ENCODE data around the gene LCE1D.

The LCE1D gene

GRCh38 chr1:152774875-152775274, 21.6 kb upstream of the LCE1D start, which contains the start of gene LCE1F:
LCE1F (plus strand) TSS chr1:152775140; CDS start chr1:152776372, 1,232 bp downstream.
- no peak within 1 kb of the TSS for H4K91ac ChIP-seq (ENCODE audit: low read depth, low read length)
- H2AK5ac ChIP-seq (ENCODE audit: low read length) = no peak within 1 kb of the TSS
- no peaks in the 10 kb centered on the region for H3K79me1 ChIP-seq (ENCODE audit: low read length)
- peaks cover 13% of the 10 kb centered on the region for H3K9me3 ChIP-seq (ENCODE audit: insufficient read depth, low read depth, low read length)
- H4K12ac ChIP-seq (ENCODE audit: low read depth, low read length) = no peak within 1 kb of the TSS
- H3K4me3 ChIP-seq (ENCODE audit: low read depth, low read length) = no peak within 1 kb of the TSS
- no peaks in the 10 kb centered on the region for H3K4me1 ChIP-seq (ENCODE audit: control insufficient read depth in 1 of 2, insufficient read depth in 2 of 2, low read length in 2 of 2)
- H3K18ac ChIP-seq (ENCODE audit: low read length) = no peak within 1 kb of the TSS
- H3K14ac ChIP-seq (ENCODE audit: low read length) = no peak within 1 kb of the TSS
- H2BK12ac ChIP-seq (ENCODE audit: low read length) = no peak within 1 kb of the TSS
- H3K27me3 ChIP-seq (ENCODE audit: insufficient read depth, low read length) = no peaks in the 10 kb centered on the region
- no peak within 1 kb of the TSS for H2AFZ ChIP-seq (ENCODE audit: insufficient read depth, low read length, poor library complexity)
- no peaks in the 10 kb centered on the region for H3K36me3 ChIP-seq (ENCODE audit: control insufficient read depth in 1 of 2, insufficient read depth in 2 of 2, low read length in 2 of 2)
- no peaks in the 10 kb centered on the region for H3K79me2 ChIP-seq (ENCODE audit: control insufficient read depth, insufficient read depth, low read length, poor library complexity)
- no peak for DNase-seq
- H3K4ac ChIP-seq (ENCODE audit: low read depth, low read length) = no peak within 1 kb of the TSS
- no peak within 1 kb of the TSS for H3K9ac ChIP-seq (ENCODE audit: low read length)
- no peak within 1 kb of the TSS for H2BK120ac ChIP-seq (ENCODE audit: insufficient read depth, low read length, poor library complexity)
- no CpG with 5 or more reads among the region's 6 CpGs for WGBS (ENCODE audit: extremely low coverage, insufficient coverage, insufficient read length)
- H2BK5ac ChIP-seq (ENCODE audit: low read depth, low read length, poor library complexity) = no peak within 1 kb of the TSS
- H3K27ac ChIP-seq (ENCODE audit: low read depth, low read length) = no peak within 1 kb of the TSS
- no peak within 1 kb of the TSS for H3K4me2 ChIP-seq (ENCODE audit: low read length)
- H3K23ac ChIP-seq (ENCODE audit: low read length) = no peak within 1 kb of the TSS
- H4K8ac ChIP-seq (ENCODE audit: low read depth, low read length) = no peak within 1 kb of the TSS

- H3K4me1 ChIP-seq (ENCODE audit: control insufficient read depth in 1 of 2, insufficient read depth in 2 of 2, low read length in 2 of 2) = no peaks in the 10 kb centered on the region
- no peak overlapping the region for H2BK120ac ChIP-seq (ENCODE audit: insufficient read depth, low read length, poor library complexity)
- no peak overlapping the region for H2AFZ ChIP-seq (ENCODE audit: insufficient read depth, low read length, poor library complexity)
- H2BK5ac ChIP-seq (ENCODE audit: low read depth, low read length, poor library complexity) = no peak overlapping the region
- no peaks in the 10 kb centered on the region for H3K79me2 ChIP-seq (ENCODE audit: control insufficient read depth, insufficient read depth, low read length, poor library complexity)
- no peak overlapping the region for H3K27ac ChIP-seq (ENCODE audit: low read depth, low read length)
- H3K9me3 ChIP-seq (ENCODE audit: insufficient read depth, low read depth, low read length) = peaks cover 13% of the 10 kb centered on the region
- H3K27me3 ChIP-seq (ENCODE audit: insufficient read depth, low read length) = no peaks in the 10 kb centered on the region
- no CpG with 5 or more reads among the region's 11 CpGs for WGBS (ENCODE audit: extremely low coverage, insufficient coverage, insufficient read length)
- no peak for DNase-seq
- H4K8ac ChIP-seq (ENCODE audit: low read depth, low read length) = no peak overlapping the region
- no peak overlapping the region for H4K91ac ChIP-seq (ENCODE audit: low read depth, low read length)
- H3K9ac ChIP-seq (ENCODE audit: low read length) = no peak overlapping the region
- H4K12ac ChIP-seq (ENCODE audit: low read depth, low read length) = no peak overlapping the region
- H3K36me3 ChIP-seq (ENCODE audit: control insufficient read depth in 1 of 2, insufficient read depth in 2 of 2, low read length in 2 of 2) = no peaks in the 10 kb centered on the region
- H2AK5ac ChIP-seq (ENCODE audit: low read length) = no peak overlapping the region
- no peak overlapping the region for H3K4ac ChIP-seq (ENCODE audit: low read depth, low read length)
- no peak overlapping the region for H3K23ac ChIP-seq (ENCODE audit: low read length)
- no peak overlapping the region for H3K4me3 ChIP-seq (ENCODE audit: low read depth, low read length)
- no peak overlapping the region for H2BK12ac ChIP-seq (ENCODE audit: low read length)
- no peak overlapping the region for H3K14ac ChIP-seq (ENCODE audit: low read length)
- H3K4me2 ChIP-seq (ENCODE audit: low read length) = no peak overlapping the region
- H3K79me1 ChIP-seq (ENCODE audit: low read length) = no peaks in the 10 kb centered on the region
- no peak overlapping the region for H3K18ac ChIP-seq (ENCODE audit: low read length)
These were observed 20.2 kb upstream of the LCE1D start for GRCh38 chr1:152776361-152776760.

- WGBS (ENCODE audit: extremely low coverage, insufficient coverage, insufficient read length) = no CpG with 5 or more reads among the region's 4 CpGs
- Histone ChIP-seq H3K18ac (ENCODE audit: low read length) (no peak overlapping the region), H4K91ac (ENCODE audit: low read depth, low read length) (no peak overlapping the region)
These were observed 18.9 kb upstream of the LCE1D start for GRCh38 chr1:152777510-152778137.

GRCh38 chr1:152783095-152783494, 13.4 kb upstream of the LCE1D start:
- no peak overlapping the region for H4K12ac ChIP-seq (ENCODE audit: low read depth, low read length)
- no peak overlapping the region for H3K4ac ChIP-seq (ENCODE audit: low read depth, low read length)
- no peak overlapping the region for H3K4me3 ChIP-seq (ENCODE audit: low read depth, low read length)
- H3K18ac ChIP-seq (ENCODE audit: low read length) = no peak overlapping the region
- no peak overlapping the region for H2AFZ ChIP-seq (ENCODE audit: insufficient read depth, low read length, poor library complexity)
- H4K8ac ChIP-seq (ENCODE audit: low read depth, low read length) = no peak overlapping the region
- no peaks in the 10 kb centered on the region for H3K36me3 ChIP-seq (ENCODE audit: control insufficient read depth in 1 of 2, insufficient read depth in 2 of 2, low read length in 2 of 2)
- no peaks in the 10 kb centered on the region for H3K79me1 ChIP-seq (ENCODE audit: low read length)
- no peaks in the 10 kb centered on the region for H3K79me2 ChIP-seq (ENCODE audit: control insufficient read depth, insufficient read depth, low read length, poor library complexity)
- H4K91ac ChIP-seq (ENCODE audit: low read depth, low read length) = no peak overlapping the region
- no peaks in the 10 kb centered on the region for H3K4me1 ChIP-seq (ENCODE audit: control insufficient read depth in 1 of 2, insufficient read depth in 2 of 2, low read length in 2 of 2)
- no peaks in the 10 kb centered on the region for H3K27me3 ChIP-seq (ENCODE audit: insufficient read depth, low read length)
- H3K9me3 ChIP-seq (ENCODE audit: insufficient read depth, low read depth, low read length) = peaks cover 8% of the 10 kb centered on the region
- H3K9ac ChIP-seq (ENCODE audit: low read length) = no peak overlapping the region
- H2BK120ac ChIP-seq (ENCODE audit: insufficient read depth, low read length, poor library complexity) = no peak overlapping the region
- H3K14ac ChIP-seq (ENCODE audit: low read length) = no peak overlapping the region
- H3K4me2 ChIP-seq (ENCODE audit: low read length) = no peak overlapping the region
- no peak overlapping the region for H3K23ac ChIP-seq (ENCODE audit: low read length)
- H2AK5ac ChIP-seq (ENCODE audit: low read length) = no peak overlapping the region
- no peak overlapping the region for H2BK5ac ChIP-seq (ENCODE audit: low read depth, low read length, poor library complexity)
- WGBS (ENCODE audit: extremely low coverage, insufficient coverage, insufficient read length) = no CpG with 5 or more reads among the region's 2 CpGs
- H2BK12ac ChIP-seq (ENCODE audit: low read length) = no peak overlapping the region
- DNase-seq = no peak
- no peak overlapping the region for H3K27ac ChIP-seq (ENCODE audit: low read depth, low read length)

More at GRCh38 chr1:152777510-152778137, 18.9 kb upstream of the LCE1D start:
- no peaks in the 10 kb centered on the region for H3K79me2 ChIP-seq (ENCODE audit: control insufficient read depth, insufficient read depth, low read length, poor library complexity)
- H3K27me3 ChIP-seq (ENCODE audit: insufficient read depth, low read length) = no peaks in the 10 kb centered on the region
- H3K9me3 ChIP-seq (ENCODE audit: insufficient read depth, low read depth, low read length) = peaks cover 13% of the 10 kb centered on the region
- H3K79me1 ChIP-seq (ENCODE audit: low read length) = no peaks in the 10 kb centered on the region
- H2AFZ ChIP-seq (ENCODE audit: insufficient read depth, low read length, poor library complexity) = no peak overlapping the region
- no peak overlapping the region for H3K14ac ChIP-seq (ENCODE audit: low read length)
- H4K8ac ChIP-seq (ENCODE audit: low read depth, low read length) = no peak overlapping the region
- no peak overlapping the region for H4K12ac ChIP-seq (ENCODE audit: low read depth, low read length)
- H3K4ac ChIP-seq (ENCODE audit: low read depth, low read length) = no peak overlapping the region
- H3K9ac ChIP-seq (ENCODE audit: low read length) = no peak overlapping the region
- no peaks in the 10 kb centered on the region for H3K4me1 ChIP-seq (ENCODE audit: control insufficient read depth in 1 of 2, insufficient read depth in 2 of 2, low read length in 2 of 2)
- DNase-seq = peak; percentile 6 to 45
- H2AK5ac ChIP-seq (ENCODE audit: low read length) = no peak overlapping the region
- no peaks in the 10 kb centered on the region for H3K36me3 ChIP-seq (ENCODE audit: control insufficient read depth in 1 of 2, insufficient read depth in 2 of 2, low read length in 2 of 2)
- H3K4me2 ChIP-seq (ENCODE audit: low read length) = no peak overlapping the region
- H3K4me3 ChIP-seq (ENCODE audit: low read depth, low read length) = no peak overlapping the region
- H3K23ac ChIP-seq (ENCODE audit: low read length) = no peak overlapping the region
- H2BK5ac ChIP-seq (ENCODE audit: low read depth, low read length, poor library complexity) = no peak overlapping the region
- H2BK12ac ChIP-seq (ENCODE audit: low read length) = no peak overlapping the region
- H3K27ac ChIP-seq (ENCODE audit: low read depth, low read length) = no peak overlapping the region
- H2BK120ac ChIP-seq (ENCODE audit: insufficient read depth, low read length, poor library complexity) = no peak overlapping the region

Data from trophoblast cell (in vitro differentiated cells and primary cell).